Cardiac fibroblast (primary cell): ENCODE measurements around the gene CHRM5.

Experiments used
- DNase-seq, 2 donors: peaks; one replicate each; pipeline versions ENCODE4 v3.0.0 to v3.0.0-alpha.2; 2010; ENCODE audit warnings: low read depth in 2 of 2
- H3K4me3 ChIP-seq, 2 donors: replicated peaks in 1 of 2; 1 replicate in 1 of 2; 2 replicates in 1 of 2; pipeline ENCODE4 v1.5.1; 2011; ENCODE audit warnings: low read depth in 2 of 2, low read length in 2 of 2, mild to moderate bottlenecking in 2 of 2, moderate library complexity in 1 of 2
- CTCF ChIP-seq: IDR thresholded peaks from one replicate; pipeline ENCODE4 v1.5.1; 2011; ENCODE audit warnings: low read depth, mild to moderate bottlenecking, low read length, inconsistent platforms

CHRM5 gene

GRCh38 chr15:34038023-34038870 is 70.0 kb downstream of the CHRM5 start:
- peak overlapping the region; percentile 88 to 93 for H3K4me3 ChIP-seq
- TF ChIP-seq CTCF, result no peak

DNA sequence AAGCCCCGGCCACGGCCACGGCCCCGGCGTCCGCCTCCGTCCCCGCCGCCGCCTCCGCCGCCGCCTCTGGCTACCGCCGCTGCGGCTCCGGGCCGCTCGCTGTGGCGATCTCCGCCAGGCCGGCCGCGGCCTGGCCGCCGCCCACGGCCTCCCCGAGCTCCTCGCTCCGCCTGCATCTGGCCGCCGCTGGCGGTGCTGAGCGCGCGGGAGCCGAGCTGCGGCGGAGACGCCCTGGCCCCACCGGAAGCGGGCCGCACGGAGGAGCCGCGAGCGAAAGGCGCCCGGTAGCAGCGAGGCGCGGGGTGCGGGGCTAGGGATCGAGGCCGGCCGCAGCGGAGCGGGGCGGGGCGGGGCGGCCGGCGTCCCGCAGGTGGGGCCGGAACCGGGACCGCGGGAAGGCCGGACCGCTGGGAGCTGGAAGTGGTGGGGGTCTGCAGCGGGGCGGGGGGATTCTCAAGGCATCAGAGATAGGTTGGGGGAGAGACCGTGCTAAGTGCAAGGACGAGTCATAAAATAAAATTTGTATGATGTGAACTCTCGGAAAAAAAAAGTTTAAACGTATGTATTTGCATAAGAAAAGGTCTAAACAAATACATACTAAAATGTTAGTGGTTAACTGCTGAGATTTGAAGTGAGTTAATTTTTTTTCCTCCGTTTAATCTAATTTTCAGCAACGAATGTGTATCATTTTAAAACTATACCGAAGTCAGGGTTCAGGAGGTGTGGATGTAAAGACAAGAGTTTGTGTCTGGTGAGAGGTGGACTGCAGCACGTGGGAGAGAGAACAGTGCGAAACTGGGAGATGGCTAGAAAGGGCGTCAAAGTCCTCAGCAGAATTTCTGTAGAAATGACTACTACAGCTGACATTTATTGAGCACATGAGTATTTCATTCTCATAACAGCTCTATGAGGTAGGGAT is 70.8 kb downstream of the CHRM5 start, which contains the start of gene AVEN:
AVEN (minus strand) TSS at position 334 of the 919 bp plus-strand sequence; CDS start at position 176, 158 bp downstream.
- no peak for TF ChIP-seq CTCF
- peak within 1 kb of the TSS; percentile 88 to 93 for H3K4me3 ChIP-seq
- peak; percentile 49 to 61 for DNase-seq

More at GRCh38 chr15:34038023-34038870, 70.0 kb downstream of the CHRM5 start:
- peak; percentile 74 to 82 for DNase-seq

- DNase-seq, result no peak
- no peak for TF ChIP-seq CTCF
- peak overlapping the region in 1 of 2 donors; percentile 93 for H3K4me3 ChIP-seq
Measured at GRCh38 chr15:34039790-34040113, 71.5 kb downstream of the CHRM5 start.

- no peak overlapping the region for H3K4me3 ChIP-seq
- DNase-seq, result peak in 1 of 2 donors; percentile 31
- no peak for TF ChIP-seq CTCF
Measured at GRCh38 chr15:34043391-34043790, 75.1 kb downstream of the CHRM5 start.

GRCh38 chr15:34043813-34044212 is 75.5 kb downstream of the CHRM5 start:
- no peak for TF ChIP-seq CTCF
- DNase-seq, result no peak
- no peak overlapping the region for H3K4me3 ChIP-seq

- no peak for TF ChIP-seq CTCF
- no peak overlapping the region for H3K4me3 ChIP-seq
- no peak for DNase-seq
Measured at GRCh38 chr15:34046471-34047145, 78.3 kb downstream of the CHRM5 start.
